ENCODE measurements around the gene PANX2. TPM values are rescaled to one million over a fixed set of nuclear protein-coding genes. Genes with fewer than 3 reads are reported as not detected.

PANX2 gene
- total and polyA plus RNA-seq, 9 of the 15 experiments (the other 6 are each of a cell fraction or from before 2014, with no cell fraction given), result 0.01 to 3.9 (median 0.67) TPM; not detected in 1

- no peak for TF ChIP-seq KHSRP (IDR thresholded peaks at IDR 0.05)
Observed at GRCh38 chr22:50157709-50158375, 12.7 kb upstream of the PANX2 start (continued).

- Histone ChIP-seq H2AFZ (ENCODE audit: low read depth, low read length) (no peak overlapping the region), H3K4me1 (replicated peaks in 1 of 2; ENCODE audit: control insufficient read depth in 2 of 2, insufficient read depth in 2 of 2, low read length in 2 of 2) (peaks cover 0 to 13% of the 10 kb centered on the region in 2 experiments; a peak in 2 of 5 replicates), H3K9me3 (replicated peaks; ENCODE audit: control insufficient read depth, insufficient read depth, low read depth, low read length) (no peaks in the 10 kb centered on the region), H3K27ac (ENCODE audit: extremely low read depth, low read depth, low read length) (no peak overlapping the region), H3K79me2 (ENCODE audit: control insufficient read depth, insufficient read depth, low read length) (no peaks in the 10 kb centered on the region), H3K9ac (ENCODE audit: insufficient read depth in 1 of 2, low read depth in 2 of 2, low read length in 2 of 2) (no peak overlapping the region; a peak in 1 of 4 replicates), H3K9me1 (ENCODE audit: control insufficient read depth, insufficient read depth, low read length) (no peaks in the 10 kb centered on the region), H3K27me3 (ENCODE audit: control insufficient read depth in 2 of 2, insufficient read depth in 2 of 2, low read length in 2 of 2) (peaks cover 6 to 15% of the 10 kb centered on the region in 2 experiments; a peak in 4 of 5 replicates), H3K4me2 (ENCODE audit: insufficient read depth, low read length) (no peak overlapping the region), H3K4me3 (no peak overlapping the region), H4K20me1 (replicated peaks; ENCODE audit: control insufficient read depth, insufficient read depth, low read length) (no peaks in the 10 kb centered on the region), H3K36me3 (ENCODE audit: control insufficient read depth, insufficient read depth, low read length) (no peaks in the 10 kb centered on the region)
- ChIA-PET POLR2A (interaction anchor here (0.6 to 0.7 kb wide), 2 partner anchors 129 to 508 kb away, joined by 3 to 4 read pairs; no protein-coding TSS in a partner anchor), CTCF (ENCODE audit: low intra/inter-chr PET ratio) (no interaction called here)
- TF ChIP-seq KLF13 (tag; IDR thresholded peaks at IDR 0.05; ENCODE audit: borderline replicate concordance, low read depth), result no peak
- TF ChIP-seq PTTG1 (tag; IDR thresholded peaks at IDR 0.05; ENCODE audit: low read depth), result no peak
- TF ChIP-seq PCBP2 (IDR thresholded peaks at IDR 0.05; ENCODE audit: low read depth, low read length, poor library complexity, severe bottlenecking), result no peak
- no peak for TF ChIP-seq SMAD4 (CRISPR knock-in tag; conservative IDR thresholded peaks at IDR 0.05)
- TF ChIP-seq ZNF143 (CRISPR knock-in tag; IDR thresholded peaks at IDR 0.05), result no peak
- TF ChIP-seq RUNX1 (IDR thresholded peaks at IDR 0.05; ENCODE audit: low read depth), result no peak
- no peak for TF ChIP-seq KDM5B (IDR thresholded peaks at IDR 0.05; ENCODE audit: insufficient replicate concordance, low read depth, low read length)
- no peak for TF ChIP-seq PML (IDR thresholded peaks at IDR 0.05; ENCODE audit: low read length)
- TF ChIP-seq ZNF224 (CRISPR knock-in tag; IDR thresholded peaks at IDR 0.05), result no peak
- TF ChIP-seq SNAPC5 (CRISPR knock-in tag; IDR thresholded peaks at IDR 0.05), result no peak
- no peak for TF ChIP-seq PREB (CRISPR knock-in tag; IDR thresholded peaks at IDR 0.05)
- TF ChIP-seq NCOA6 (IDR thresholded peaks at IDR 0.05), result no peak
- no peak for TF ChIP-seq KHSRP (IDR thresholded peaks at IDR 0.05)
- TF ChIP-seq HSF4 (CRISPR knock-in tag; IDR thresholded peaks at IDR 0.05; ENCODE audit: borderline replicate concordance), result no peak
- TF ChIP-seq CREB3 (tag; conservative IDR thresholded peaks at IDR 0.05; ENCODE audit: low read depth), result no peak
- TF ChIP-seq NR2F6 (CRISPR knock-in tag; IDR thresholded peaks at IDR 0.05), result no peak
- TF ChIP-seq HOXB6 (CRISPR knock-in tag; IDR thresholded peaks at IDR 0.05; ENCODE audit: borderline replicate concordance), result no peak
- no peak for TF ChIP-seq TAF7 (tag; IDR thresholded peaks at IDR 0.05)
- TF ChIP-seq GATAD2A (IDR thresholded peaks at IDR 0.05), result no peak
- DNase-seq (ENCODE audit: extremely low read depth in 1 of 4, low spot score in 3 of 4) (no peak), ATAC-seq (no peak), FAIRE-seq (no peak)
- in situ Hi-C loops (cut with MboI), result no loop called here
- BruUV-seq (replicated peaks), result no TSS peak
- intact Hi-C loops (cut with micrococcal nuclease), result no loop called here
- 56% methylated on average over 7 of the region's 7 CpGs for WGBS (ENCODE audit: insufficient coverage, low coverage, missing lambda C conversion rate)
Observed at GRCh38 chr22:50160947-50161346, 9.6 kb upstream of the PANX2 start.
